Muscle of leg (tissue), 11 donors: ENCODE measurements around the gene SLC27A3. TPM values are rescaled to one million over a fixed set of nuclear protein-coding genes. Genes with fewer than 3 reads are reported as not detected.

Experiments
- DNase-seq: peaks from one replicate; pipeline ENCODE4 v3.0.0; 2013
- H3K27ac ChIP-seq: one replicate; pipeline ENCODE4 v1.5.1; 2013; ENCODE audit warnings: mild to moderate bottlenecking, low read length, control low read depth
- H3K27me3 ChIP-seq: one replicate; pipeline ENCODE4 v1.6.1; 2013; ENCODE audit warnings: low read length; ENCODE audit not compliant: control insufficient read depth, insufficient read depth
- H3K36me3 ChIP-seq: one replicate; pipeline ENCODE4 v1.6.1; 2013; ENCODE audit warnings: low read length; ENCODE audit not compliant: control insufficient read depth, insufficient read depth
- H3K4me1 ChIP-seq: one replicate; pipeline ENCODE4 v1.6.1; 2013; ENCODE audit warnings: low read length; ENCODE audit not compliant: control insufficient read depth, insufficient read depth
- H3K4me3 ChIP-seq: one replicate; pipeline ENCODE4 v1.5.1; 2013; ENCODE audit warnings: low read length, control low read depth
- H3K9me3 ChIP-seq: replicated peaks from 2 replicates; pipeline ENCODE4 v1.6.1; 2013; ENCODE audit warnings: low read depth, low read length; ENCODE audit not compliant: control insufficient read depth
- WGBS: methylation state at CpG from one replicate; pipeline ENCODE4 v1.1.5; 2013; ENCODE audit warnings: missing lambda C conversion rate; ENCODE audit not compliant: insufficient coverage; 5-methylcytosine and 5-hydroxymethylcytosine counted together
- polyA plus RNA-seq, 8 donors: library from polyadenylated mRNA; unstranded; fragments of 120-200 nt; gene quantifications; one replicate each; pipeline versions ENCODE4 v1.2.1 to v1.2.3, GENCODE V29; 2013; ENCODE audit warnings: inconsistent platforms in 1 of 8, low replicate concordance in 1 of 8; ENCODE audit not compliant: insufficient read length in 8 of 8, insufficient read depth in 1 of 8
- total RNA-seq: library from RNA; stranded (reverse); fragments of 120-200 nt; gene quantifications from one replicate; pipeline ENCODE4 v1.2.4, GENCODE V29; 2013

Gene SLC27A3
- total and polyA plus RNA-seq, 9 donors = 17.7 to 32.7 (median 25.9) TPM

DNA sequence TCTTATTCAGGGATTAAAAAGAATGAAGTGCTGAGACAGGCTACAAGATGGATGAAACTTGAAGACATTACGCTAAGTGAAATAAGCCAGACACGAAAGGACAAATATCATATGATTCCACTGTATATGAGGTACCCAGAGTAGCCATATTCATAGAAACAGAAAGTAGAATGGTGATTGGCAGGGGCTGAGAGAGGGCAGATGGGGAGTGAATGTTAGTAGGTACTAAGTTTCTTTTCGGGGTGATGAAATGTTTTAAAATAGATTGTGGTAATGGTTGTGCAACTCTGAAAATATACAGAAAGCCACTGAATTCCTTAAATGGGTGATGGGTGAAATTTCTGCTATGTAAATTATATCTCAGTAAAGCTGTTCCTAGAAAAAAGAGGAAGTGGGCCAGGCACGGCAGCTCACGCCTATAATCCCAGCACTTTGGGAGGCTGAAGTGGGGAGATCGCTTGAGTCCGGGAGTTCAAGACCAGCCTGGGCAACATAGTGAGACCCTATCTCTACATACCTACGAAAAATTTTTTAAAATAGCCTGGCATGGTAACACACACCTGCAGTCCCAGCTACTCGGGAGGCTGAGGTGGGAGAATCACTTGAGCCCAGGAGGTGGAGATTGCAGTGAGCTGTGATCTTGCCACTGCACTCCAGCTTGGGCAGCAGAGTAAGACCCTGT lies 15.9 kb downstream of the SLC27A3 start:
- WGBS = 84% methylated on average over 2 of the region's 9 CpGs
- Histone ChIP-seq H3K27ac (peak overlapping the region; percentile 98), H3K27me3 (no peaks in the 10 kb centered on the region), H3K9me3 (no peaks in the 10 kb centered on the region), H3K4me3 (peak overlapping the region; percentile 20), H3K36me3 (no peaks in the 10 kb centered on the region), H3K4me1 (peaks cover 39% of the 10 kb centered on the region)
- DNase-seq = peak; percentile 73

GRCh38 chr1:153791648-153792253 lies 16.5 kb downstream of the SLC27A3 start:
- WGBS = 72% methylated on average over 5 of the region's 16 CpGs

GRCh38 chr1:153792631-153793041 lies 17.4 kb downstream of the SLC27A3 start:
- H3K4me1 ChIP-seq = peaks cover 39% of the 10 kb centered on the region
- 91% methylated on average over 10 of the region's 11 CpGs for WGBS
- no peak for DNase-seq
- no peaks in the 10 kb centered on the region for H3K9me3 ChIP-seq
- H3K27me3 ChIP-seq = no peaks in the 10 kb centered on the region
- no peak overlapping the region for H3K27ac ChIP-seq
- H3K4me3 ChIP-seq = no peak overlapping the region
- H3K36me3 ChIP-seq = no peaks in the 10 kb centered on the region

More at GRCh38 chr1:153791648-153792253, 16.5 kb downstream of the SLC27A3 start:
- Histone ChIP-seq H3K27ac (peak overlapping the region; percentile 98), H3K4me1 (peaks cover 39% of the 10 kb centered on the region), H3K4me3 (no peak overlapping the region), H3K27me3 (no peaks in the 10 kb centered on the region), H3K9me3 (no peaks in the 10 kb centered on the region), H3K36me3 (no peaks in the 10 kb centered on the region)
- DNase-seq = no peak

DNA sequence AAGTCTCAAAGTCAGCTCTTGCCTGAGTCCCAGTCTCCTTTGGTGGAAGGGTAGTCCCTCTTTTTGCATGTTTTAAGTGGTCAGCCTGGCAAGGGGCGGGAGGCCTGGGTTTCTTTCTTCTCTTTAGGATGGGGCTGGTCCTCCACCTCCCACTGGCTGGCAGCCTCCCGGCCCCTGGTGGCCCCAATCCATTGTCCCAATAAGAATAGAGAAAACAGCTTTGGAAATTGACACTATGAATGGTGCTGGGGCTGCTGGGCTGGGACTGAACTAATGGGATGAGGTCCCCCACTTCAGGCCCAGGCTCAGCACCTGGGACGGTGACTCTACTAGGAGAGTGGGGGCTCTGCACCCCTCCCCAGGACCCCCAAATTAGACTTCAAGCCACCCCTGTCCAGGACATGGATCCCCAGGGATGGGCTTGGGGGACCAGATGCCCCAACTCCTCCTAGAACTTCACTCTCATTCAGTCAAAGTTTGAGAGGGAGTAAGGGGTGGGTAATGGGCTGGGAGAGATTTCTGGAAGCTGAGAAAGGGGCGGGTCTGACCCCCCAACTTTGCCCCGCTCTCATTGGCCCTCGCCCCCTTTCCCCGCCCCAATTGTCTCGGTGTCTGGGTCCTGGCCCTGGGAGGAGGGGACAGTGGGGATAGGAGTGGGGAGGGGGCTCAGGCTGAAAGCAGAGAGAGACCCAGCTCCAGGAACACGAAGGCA lies 18.2 kb downstream of the SLC27A3 start:
- Histone ChIP-seq H3K9me3 (no peaks in the 10 kb centered on the region), H3K36me3 (no peaks in the 10 kb centered on the region), H3K4me3 (no peak overlapping the region), H3K27me3 (no peaks in the 10 kb centered on the region), H3K4me1 (peaks cover 39% of the 10 kb centered on the region), H3K27ac (no peak overlapping the region)
- WGBS = 50% methylated on average over 2 of the region's 9 CpGs
- DNase-seq = no peak

- no peak overlapping the region for H3K4me3 ChIP-seq
- no peak overlapping the region for H3K27ac ChIP-seq
- H3K27me3 ChIP-seq = no peaks in the 10 kb centered on the region
- H3K4me1 ChIP-seq = peaks cover 39% of the 10 kb centered on the region
- H3K9me3 ChIP-seq = no peaks in the 10 kb centered on the region
- DNase-seq = no peak
- H3K36me3 ChIP-seq = no peaks in the 10 kb centered on the region
- 62% methylated on average over 9 of the region's 12 CpGs for WGBS
Observed at GRCh38 chr1:153793973-153794615, 18.9 kb downstream of the SLC27A3 start.

- Histone ChIP-seq H3K4me1 (peaks cover 32% of the 10 kb centered on the region), H3K27ac (no peak overlapping the region), H3K36me3 (peaks cover 4% of the 10 kb centered on the region), H3K9me3 (no peaks in the 10 kb centered on the region), H3K4me3 (no peak overlapping the region), H3K27me3 (no peaks in the 10 kb centered on the region)
- 33% methylated on average over 10 of the region's 14 CpGs for WGBS
- no peak for DNase-seq
Observed at GRCh38 chr1:153794624-153795329, 19.6 kb downstream of the SLC27A3 start.

DNA sequence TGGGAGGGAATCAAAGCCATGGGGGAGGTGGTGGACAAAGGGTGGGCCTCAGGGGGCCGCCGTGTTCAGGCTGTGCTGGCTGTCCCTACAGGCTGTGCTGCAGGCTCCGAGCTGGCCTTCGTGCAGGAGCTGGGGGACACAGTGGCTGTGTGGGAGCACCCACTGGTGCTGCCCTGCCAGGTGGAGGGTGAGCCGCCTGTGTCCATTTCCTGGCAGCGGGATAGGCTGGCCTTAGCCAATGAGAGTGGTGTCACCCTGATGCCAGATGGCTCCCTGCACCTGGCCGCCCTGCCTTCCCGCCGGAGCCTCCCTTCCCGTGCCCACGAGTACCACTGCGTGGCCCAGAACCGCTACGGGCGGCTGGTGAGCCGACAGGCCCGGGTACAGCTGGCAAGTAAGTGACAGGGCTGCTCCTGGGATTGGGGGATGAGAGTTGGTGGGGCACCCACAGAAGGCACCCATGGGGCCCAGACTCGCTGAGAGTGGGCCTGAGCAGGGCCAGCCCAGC lies 20.2 kb downstream of the SLC27A3 start:
- no peak overlapping the region for H3K27ac ChIP-seq
- H3K36me3 ChIP-seq = peaks cover 4% of the 10 kb centered on the region
- H3K27me3 ChIP-seq = no peaks in the 10 kb centered on the region
- no peak overlapping the region for H3K4me3 ChIP-seq
- WGBS = 72% methylated on average over 10 of the region's 18 CpGs
- peaks cover 26% of the 10 kb centered on the region for H3K4me1 ChIP-seq
- no peak for DNase-seq
- no peaks in the 10 kb centered on the region for H3K9me3 ChIP-seq

DNA sequence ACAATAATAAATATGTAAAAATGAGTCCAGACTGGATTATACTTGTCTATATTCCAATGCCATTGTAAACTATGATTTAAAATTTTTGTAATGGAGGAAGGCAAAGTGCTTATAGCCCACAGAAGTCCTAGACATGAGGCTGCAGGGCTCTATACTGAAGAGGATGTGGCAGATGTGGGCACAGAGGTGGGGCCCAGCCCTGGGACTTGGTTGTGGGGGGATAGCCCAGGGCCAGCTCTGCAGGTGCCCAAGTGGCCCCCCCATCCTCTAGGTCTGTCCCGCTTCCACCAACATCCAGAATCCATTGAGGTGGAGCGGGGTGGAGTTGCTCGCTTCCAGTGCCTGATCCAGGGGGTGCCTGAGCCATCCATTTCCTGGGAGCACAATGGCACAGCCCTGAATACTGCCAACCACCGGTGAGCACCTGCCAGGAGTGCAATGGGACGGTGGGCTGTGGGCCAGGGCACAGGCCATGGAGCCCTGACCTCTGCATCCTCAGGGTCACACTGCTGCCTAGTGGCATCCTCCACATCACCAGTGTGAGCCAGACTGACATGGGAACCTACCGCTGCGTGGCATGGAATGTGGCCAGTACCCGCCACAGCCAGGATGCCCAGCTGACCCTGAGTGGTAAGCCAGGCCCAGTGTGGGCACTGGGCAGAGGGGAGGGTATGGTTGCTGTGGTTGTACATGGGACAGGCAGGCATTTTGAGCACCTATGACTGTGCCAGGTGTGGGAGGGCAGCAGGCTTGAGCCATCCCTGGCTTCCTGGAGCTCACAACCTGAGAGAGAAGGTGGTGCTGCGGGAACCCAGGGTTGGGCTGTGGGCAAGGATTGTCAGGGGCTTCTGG lies 21.0 kb downstream of the SLC27A3 start:
- WGBS = 91% methylated on average over 8 of the region's 9 CpGs
- Histone ChIP-seq H3K36me3 (peaks cover 5% of the 10 kb centered on the region), H3K4me1 (peaks cover 18% of the 10 kb centered on the region), H3K9me3 (no peaks in the 10 kb centered on the region), H3K27ac (no peak overlapping the region), H3K27me3 (no peaks in the 10 kb centered on the region), H3K4me3 (no peak overlapping the region)
- no peak for DNase-seq
